Osteoblast (primary cell): Measurements from ENCODE around the gene ABHD3. TPM values are rescaled to one million over a fixed set of nuclear protein-coding genes. Genes with fewer than 3 reads are reported as not detected.
"Not testable (repeated sequence)": the region's sequence is repeated elsewhere in the genome, so short reads cannot be mapped to it uniquely, and the experiment has no call there.

ENCODE experiments used
- DNase-seq: peaks from one replicate; pipeline ENCODE4 v3.0.0; 2011; ENCODE audit warnings: low spot score, mixed read lengths; ENCODE audit not compliant: insufficient read length; ENCODE audit errors: missing footprints
- H2AFZ ChIP-seq: 2 replicates; pipeline ENCODE4 v1.6.0; 2011; ENCODE audit warnings: mild to moderate bottlenecking, low read length
- H3K27ac ChIP-seq: 2 replicates; pipeline ENCODE4 v1.5.1; 2011; ENCODE audit warnings: mild to moderate bottlenecking, low read depth, low read length, moderate library complexity
- H3K27me3 ChIP-seq: 2 replicates; pipeline ENCODE4 v1.6.0; 2012; ENCODE audit warnings: mild to moderate bottlenecking, control low read depth, inconsistent platforms, low read length, moderate library complexity; ENCODE audit not compliant: insufficient read depth
- H3K36me3 ChIP-seq: 2 replicates; pipeline ENCODE4 v1.5.1; 2011; ENCODE audit warnings: mild to moderate bottlenecking, low read length, control low read depth, moderate library complexity; ENCODE audit not compliant: insufficient read depth
- H3K4me1 ChIP-seq: 2 replicates; pipeline ENCODE4 v1.5.1; 2011; ENCODE audit warnings: mild to moderate bottlenecking, low read length, control low read depth, moderate library complexity; ENCODE audit not compliant: insufficient read depth
- H3K4me2 ChIP-seq: 2 replicates; pipeline ENCODE4 v1.6.0; 2011; ENCODE audit warnings: mild to moderate bottlenecking, low read length; ENCODE audit not compliant: insufficient read depth
- H3K4me3 ChIP-seq: fragments of 200-600 bp; sonication (generic); 3 replicates; pipeline ENCODE4 v1.5.1; 2012; ENCODE audit warnings: mild to moderate bottlenecking, low read length, inconsistent platforms; ENCODE audit not compliant: insufficient read depth
- H3K79me2 ChIP-seq: 2 replicates; pipeline ENCODE4 v1.6.0; 2012; ENCODE audit warnings: mild to moderate bottlenecking, low read length, control low read depth, inconsistent platforms; ENCODE audit not compliant: insufficient read depth
- H3K9me3 ChIP-seq: 2 replicates; pipeline ENCODE4 v1.5.1; 2011; ENCODE audit warnings: low read depth, low read length, control low read depth
- H4K20me1 ChIP-seq: 2 replicates; pipeline ENCODE4 v1.6.0; 2012; ENCODE audit warnings: mild to moderate bottlenecking, low read length, control low read depth; ENCODE audit not compliant: insufficient read depth
- total RNA-seq: library from RNA; depleted of rRNA; stranded (reverse); fragments of >200 nt; gene quantifications from 2 replicates; pipeline ENCODE4 v1.2.3, GENCODE V29; 2012
- TF ChIP-seq, protein P1 (sequence below): IDR thresholded peaks from 2 replicates; pipeline ENCODE4 v1.5.1; 2011; ENCODE audit warnings: mild to moderate bottlenecking, low read depth, low read length, moderate library complexity; ENCODE audit errors: extremely low read depth

The ABHD3 gene
- total RNA-seq, 1 donor: 4.0 TPM

DNA sequence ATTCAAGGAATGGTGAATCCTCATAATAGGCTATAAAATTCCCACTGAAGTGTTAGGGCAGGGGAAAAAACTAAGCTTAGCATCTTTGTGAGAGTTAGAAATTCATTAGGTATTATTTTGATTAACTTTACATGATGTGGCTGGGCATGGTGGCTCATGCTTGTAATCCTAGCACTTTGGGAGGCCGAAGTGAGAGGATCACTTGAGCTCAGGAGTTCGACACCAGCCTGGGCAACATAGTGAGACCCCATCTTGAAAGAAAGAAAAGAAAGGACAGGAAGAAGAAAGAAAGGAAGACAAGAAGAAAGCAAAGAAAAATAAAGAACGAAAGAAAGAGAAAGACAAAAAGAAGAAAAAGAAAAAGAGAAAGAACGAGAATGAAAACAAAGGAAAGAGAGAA is 52.5 kb downstream of the ABHD3 start:
- no peaks in the 10 kb centered on the region for H3K79me2 ChIP-seq
- no peaks in the 10 kb centered on the region for H3K36me3 ChIP-seq
- H3K4me3 ChIP-seq: no peak overlapping the region
- no peak overlapping the region for H3K27ac ChIP-seq
- no peak overlapping the region for H3K4me2 ChIP-seq
- no peak for DNase-seq
- H2AFZ ChIP-seq: no peak overlapping the region
- TF ChIP-seq, protein P1, sequence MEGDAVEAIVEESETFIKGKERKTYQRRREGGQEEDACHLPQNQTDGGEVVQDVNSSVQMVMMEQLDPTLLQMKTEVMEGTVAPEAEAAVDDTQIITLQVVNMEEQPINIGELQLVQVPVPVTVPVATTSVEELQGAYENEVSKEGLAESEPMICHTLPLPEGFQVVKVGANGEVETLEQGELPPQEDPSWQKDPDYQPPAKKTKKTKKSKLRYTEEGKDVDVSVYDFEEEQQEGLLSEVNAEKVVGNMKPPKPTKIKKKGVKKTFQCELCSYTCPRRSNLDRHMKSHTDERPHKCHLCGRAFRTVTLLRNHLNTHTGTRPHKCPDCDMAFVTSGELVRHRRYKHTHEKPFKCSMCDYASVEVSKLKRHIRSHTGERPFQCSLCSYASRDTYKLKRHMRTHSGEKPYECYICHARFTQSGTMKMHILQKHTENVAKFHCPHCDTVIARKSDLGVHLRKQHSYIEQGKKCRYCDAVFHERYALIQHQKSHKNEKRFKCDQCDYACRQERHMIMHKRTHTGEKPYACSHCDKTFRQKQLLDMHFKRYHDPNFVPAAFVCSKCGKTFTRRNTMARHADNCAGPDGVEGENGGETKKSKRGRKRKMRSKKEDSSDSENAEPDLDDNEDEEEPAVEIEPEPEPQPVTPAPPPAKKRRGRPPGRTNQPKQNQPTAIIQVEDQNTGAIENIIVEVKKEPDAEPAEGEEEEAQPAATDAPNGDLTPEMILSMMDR: no peak
- peaks cover 11% of the 10 kb centered on the region for H3K4me1 ChIP-seq
- no peaks in the 10 kb centered on the region for H4K20me1 ChIP-seq
- H3K27me3 ChIP-seq: no peaks in the 10 kb centered on the region
- no peaks in the 10 kb centered on the region for H3K9me3 ChIP-seq

DNA sequence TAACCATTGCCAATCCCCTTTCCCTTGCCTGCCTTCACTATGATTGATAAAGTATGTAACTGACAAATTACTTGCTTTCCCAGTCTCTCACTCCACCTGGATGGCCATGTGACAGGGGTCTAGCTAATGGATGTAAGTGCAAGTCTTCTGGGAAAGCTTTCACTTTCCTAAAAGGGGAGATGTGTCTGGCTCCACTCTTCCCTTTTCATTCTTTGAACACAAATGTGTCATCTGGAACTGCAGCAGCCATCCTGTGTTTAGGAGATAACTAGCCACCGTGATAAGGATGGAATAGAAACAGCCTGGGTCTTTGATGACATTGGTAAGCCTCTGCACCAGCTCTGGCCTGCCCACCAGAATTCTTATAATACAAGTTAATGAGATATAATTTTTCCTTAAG is 54.3 kb downstream of the ABHD3 start:
- Histone ChIP-seq H3K9me3 (no peaks in the 10 kb centered on the region), H3K4me2 (no peak overlapping the region), H3K27ac (no peak overlapping the region), H3K27me3 (no peaks in the 10 kb centered on the region), H4K20me1 (no peaks in the 10 kb centered on the region), H3K4me1 (no peaks in the 10 kb centered on the region), H3K36me3 (no peaks in the 10 kb centered on the region), H2AFZ (no peak overlapping the region), H3K79me2 (no peaks in the 10 kb centered on the region), H3K4me3 (no peak overlapping the region)
- no peak for DNase-seq
- TF ChIP-seq, protein P1: no peak

DNA sequence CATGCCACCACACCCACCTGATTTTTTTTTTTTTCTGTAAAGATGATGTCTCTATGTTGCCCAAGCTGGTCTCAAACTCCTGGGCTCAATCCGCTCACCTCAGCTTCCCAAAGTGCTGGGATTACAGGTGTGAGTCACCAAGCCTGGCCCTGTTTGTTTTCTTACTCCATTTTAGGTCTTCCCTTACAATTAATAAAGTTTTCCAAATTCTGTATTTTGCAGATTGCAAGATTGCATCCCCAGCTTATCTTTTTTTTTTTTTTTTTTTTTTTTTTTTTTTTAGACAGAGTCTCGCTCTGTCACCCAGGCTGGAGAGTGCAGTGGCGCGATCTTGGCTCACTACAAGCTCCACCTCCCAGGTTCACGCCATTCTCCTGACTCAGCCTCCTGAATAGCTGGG is 64.2 kb downstream of the ABHD3 start:
- H3K79me2 ChIP-seq, H3K27ac ChIP-seq, H2AFZ ChIP-seq, H3K9me3 ChIP-seq, H3K4me2 ChIP-seq, H3K4me3 ChIP-seq, H3K4me1 ChIP-seq, H4K20me1 ChIP-seq, H3K27me3 ChIP-seq, H3K36me3 ChIP-seq, DNase-seq: not testable (repeated sequence)

DNA sequence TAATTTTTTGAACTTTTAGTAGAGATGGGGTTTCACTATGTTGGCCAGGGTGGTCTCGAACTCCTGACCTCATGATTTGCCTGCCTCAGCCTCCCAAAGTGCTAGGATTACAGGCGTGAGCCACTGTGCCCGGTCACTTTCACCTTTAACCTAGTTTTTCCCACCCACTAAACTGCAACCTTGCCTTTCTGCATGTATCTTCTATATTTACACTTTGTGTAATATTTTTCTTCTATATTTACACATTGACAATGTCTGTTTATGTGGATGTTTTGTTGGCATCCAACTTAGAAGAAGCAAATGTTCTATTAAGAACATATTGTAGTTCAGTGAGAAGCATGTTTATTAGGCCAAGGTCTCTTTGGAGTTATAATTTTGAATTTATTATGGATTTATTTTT is 65.8 kb downstream of the ABHD3 start:
- no peaks in the 10 kb centered on the region for H3K27me3 ChIP-seq
- no peaks in the 10 kb centered on the region for H4K20me1 ChIP-seq
- H3K79me2 ChIP-seq: no peaks in the 10 kb centered on the region
- H3K4me2 ChIP-seq: no peak overlapping the region
- no peak overlapping the region for H3K4me3 ChIP-seq
- H3K4me1 ChIP-seq: no peaks in the 10 kb centered on the region
- no peaks in the 10 kb centered on the region for H3K36me3 ChIP-seq
- H3K27ac ChIP-seq: no peak overlapping the region
- TF ChIP-seq, protein P1: no peak
- H3K9me3 ChIP-seq: no peaks in the 10 kb centered on the region
- no peak overlapping the region for H2AFZ ChIP-seq
- no peak for DNase-seq
